ENCODE measurements around the gene NKAPL.
"Not testable (repeated sequence)": the region's sequence is repeated elsewhere in the genome, so short reads cannot be mapped to it uniquely, and the experiment has no call there.

NKAPL gene

GRCh38 chr6:28296520-28297060 is 37.5 kb downstream of the NKAPL start:
- DNase-seq (ENCODE audit: low read depth, low spot score) = no peak

GRCh38 chr6:28303570-28303969 is 44.5 kb downstream of the NKAPL start:
- DNase-seq (ENCODE audit: low read depth, low spot score) = no peak

DNA sequence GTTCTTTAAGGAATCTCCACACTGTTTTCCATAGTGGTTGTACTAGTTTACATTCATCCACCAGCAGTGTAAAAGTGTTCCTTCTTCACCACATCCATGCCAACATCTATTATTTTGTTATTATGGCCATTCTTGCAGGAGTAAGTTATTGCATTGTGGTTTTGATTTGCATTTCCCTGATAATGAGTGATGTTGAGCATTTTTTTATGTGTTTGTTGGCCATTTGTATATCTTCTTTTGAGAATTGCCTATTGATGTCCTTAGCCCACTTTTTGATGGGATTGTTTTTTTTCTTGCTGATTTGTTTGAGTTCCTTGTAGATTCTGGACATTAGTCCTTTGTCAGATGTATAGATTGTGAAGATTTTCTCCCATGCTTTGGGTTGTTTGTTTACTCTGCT is 47.3 kb downstream of the NKAPL start:
- not testable (repeated sequence) for DNase-seq (ENCODE audit: low read depth, low spot score)

Data from astrocyte of the hippocampus (primary cell).